H1 (cell line): Measurements from ENCODE around the gene HPN. TPM values are rescaled to one million over a fixed set of nuclear protein-coding genes. Genes with fewer than 3 reads are reported as not detected.
A peak's percentile ranks its signal among the peaks of the same experiment; 100 is the strongest.

ENCODE experiments used
- ATF2 ChIP-seq: IDR thresholded peaks from 2 replicates; pipeline ENCODE4 v1.6.1; 2012; ENCODE audit warnings: low read length, inconsistent platforms
- KDM1A ChIP-seq: fragments of 200-600, 300-600 bp; sonication (generic); IDR thresholded peaks from 2 replicates; pipeline ENCODE4 v1.7.1; 2016; ENCODE audit warnings: mild to moderate bottlenecking, low read length, borderline replicate concordance
- KDM4A ChIP-seq: IDR thresholded peaks from one replicate; pipeline ENCODE4 v1.7.1; 2012; ENCODE audit warnings: low read depth, mild to moderate bottlenecking, moderate library complexity, low read length, inconsistent platforms; ENCODE audit not compliant: severe bottlenecking
- SIX5 ChIP-seq: IDR thresholded peaks from 2 replicates; pipeline ENCODE4 v1.6.1; 2011; ENCODE audit warnings: mild to moderate bottlenecking, low read depth, low read length
- SP1 ChIP-seq: IDR thresholded peaks from 2 replicates; pipeline ENCODE4 v1.6.1; 2011; ENCODE audit warnings: low read depth, low read length
- polyA plus RNA-seq, 7 experiments: library from polyadenylated mRNA; depleted of rRNA in 3 of 7; stranded (reverse) in 5 of 7; unstranded in 2 of 7; fragments of >200 nt in 5 of 7; fragments of 200-250 nt in 2 of 7; gene quantifications; 1 replicate in 5 of 7; 2 replicates in 1 of 7; 4 replicates in 1 of 7; pipeline versions ENCODE4 v1.2.1 to v1.2.3, GENCODE V29; 2011 to 2013; ENCODE audit warnings: missing spikeins in 2 of 7, mixed read lengths in 2 of 7
- total RNA-seq: library from RNA; stranded (reverse); fragmentation: NEBNext Ultra II Directional; extraction: Animal tissue kit (Norgen Biotek cat#: 25700); gene quantifications from 2 replicates; pipeline ENCODE4 v1.2.1, GENCODE V29; 2021
- TF ChIP-seq, protein P1 (sequence below): IDR thresholded peaks from 2 replicates; pipeline ENCODE4 v1.6.1; 2011; ENCODE audit warnings: low read length, improper control_type of control experiment
- TF ChIP-seq, protein P2 (sequence below): fragments of 300-600 bp; sonication (generic); IDR thresholded peaks from 2 replicates; pipeline ENCODE4 v1.7.1; 2012; ENCODE audit warnings: low read length, moderate library complexity, mild to moderate bottlenecking, inconsistent platforms; ENCODE audit not compliant: insufficient replicate concordance

HPN gene
- total and polyA plus RNA-seq, 2 of the 8 experiments (the other 6 are each of a cell fraction or from before 2014, with no cell fraction given), result 14.7 to 33.7 TPM

DNA sequence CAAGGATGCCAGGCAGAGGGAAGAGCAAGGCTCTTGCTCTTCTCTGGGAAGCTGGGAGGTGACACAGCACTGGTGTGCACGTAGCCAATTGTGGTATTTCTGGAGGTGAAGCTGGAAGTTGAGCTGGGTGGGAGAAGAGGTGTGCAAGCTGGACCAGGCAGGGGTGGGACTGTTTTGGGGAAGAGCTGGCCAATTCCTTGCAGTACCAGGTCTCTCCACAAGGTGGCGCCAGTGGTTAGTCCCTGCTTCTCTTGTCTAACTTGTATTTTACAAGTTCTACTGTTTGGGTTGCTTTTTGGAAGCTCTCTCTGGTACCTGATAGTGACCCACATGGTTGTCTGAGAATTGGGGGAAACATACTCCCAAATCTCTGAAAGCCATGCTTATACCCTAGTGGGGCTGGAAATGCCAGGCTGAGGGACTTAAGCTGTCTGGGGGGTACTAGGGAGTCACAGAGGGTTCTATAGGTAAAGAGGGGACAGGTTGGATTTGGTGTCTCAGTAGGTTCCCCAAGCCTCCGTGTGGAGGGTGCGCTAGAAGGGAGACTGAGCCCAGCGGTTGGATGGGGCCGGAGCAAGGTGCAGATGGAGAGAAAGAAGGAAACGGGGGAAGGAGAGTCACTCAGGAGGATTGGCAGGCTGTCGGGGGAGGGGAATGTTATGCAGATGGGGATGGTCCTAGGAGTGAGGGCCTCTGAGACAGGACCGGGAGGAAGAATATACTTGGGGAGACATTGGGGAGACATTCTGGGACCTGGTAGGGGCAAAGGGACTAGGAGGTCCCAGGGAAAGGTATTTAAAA is 3.0 kb downstream of the HPN start (continued):
- TF ChIP-seq, protein P1, sequence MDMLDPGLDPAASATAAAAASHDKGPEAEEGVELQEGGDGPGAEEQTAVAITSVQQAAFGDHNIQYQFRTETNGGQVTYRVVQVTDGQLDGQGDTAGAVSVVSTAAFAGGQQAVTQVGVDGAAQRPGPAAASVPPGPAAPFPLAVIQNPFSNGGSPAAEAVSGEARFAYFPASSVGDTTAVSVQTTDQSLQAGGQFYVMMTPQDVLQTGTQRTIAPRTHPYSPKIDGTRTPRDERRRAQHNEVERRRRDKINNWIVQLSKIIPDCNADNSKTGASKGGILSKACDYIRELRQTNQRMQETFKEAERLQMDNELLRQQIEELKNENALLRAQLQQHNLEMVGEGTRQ, result no peak; the same call in 1 of the 2 replicates
- TF ChIP-seq SIX5 (no peak), SP1 (no peak), ATF2 (no peak), KDM4A (no peak), KDM1A (peak; percentile 99)
- TF ChIP-seq, protein P2, sequence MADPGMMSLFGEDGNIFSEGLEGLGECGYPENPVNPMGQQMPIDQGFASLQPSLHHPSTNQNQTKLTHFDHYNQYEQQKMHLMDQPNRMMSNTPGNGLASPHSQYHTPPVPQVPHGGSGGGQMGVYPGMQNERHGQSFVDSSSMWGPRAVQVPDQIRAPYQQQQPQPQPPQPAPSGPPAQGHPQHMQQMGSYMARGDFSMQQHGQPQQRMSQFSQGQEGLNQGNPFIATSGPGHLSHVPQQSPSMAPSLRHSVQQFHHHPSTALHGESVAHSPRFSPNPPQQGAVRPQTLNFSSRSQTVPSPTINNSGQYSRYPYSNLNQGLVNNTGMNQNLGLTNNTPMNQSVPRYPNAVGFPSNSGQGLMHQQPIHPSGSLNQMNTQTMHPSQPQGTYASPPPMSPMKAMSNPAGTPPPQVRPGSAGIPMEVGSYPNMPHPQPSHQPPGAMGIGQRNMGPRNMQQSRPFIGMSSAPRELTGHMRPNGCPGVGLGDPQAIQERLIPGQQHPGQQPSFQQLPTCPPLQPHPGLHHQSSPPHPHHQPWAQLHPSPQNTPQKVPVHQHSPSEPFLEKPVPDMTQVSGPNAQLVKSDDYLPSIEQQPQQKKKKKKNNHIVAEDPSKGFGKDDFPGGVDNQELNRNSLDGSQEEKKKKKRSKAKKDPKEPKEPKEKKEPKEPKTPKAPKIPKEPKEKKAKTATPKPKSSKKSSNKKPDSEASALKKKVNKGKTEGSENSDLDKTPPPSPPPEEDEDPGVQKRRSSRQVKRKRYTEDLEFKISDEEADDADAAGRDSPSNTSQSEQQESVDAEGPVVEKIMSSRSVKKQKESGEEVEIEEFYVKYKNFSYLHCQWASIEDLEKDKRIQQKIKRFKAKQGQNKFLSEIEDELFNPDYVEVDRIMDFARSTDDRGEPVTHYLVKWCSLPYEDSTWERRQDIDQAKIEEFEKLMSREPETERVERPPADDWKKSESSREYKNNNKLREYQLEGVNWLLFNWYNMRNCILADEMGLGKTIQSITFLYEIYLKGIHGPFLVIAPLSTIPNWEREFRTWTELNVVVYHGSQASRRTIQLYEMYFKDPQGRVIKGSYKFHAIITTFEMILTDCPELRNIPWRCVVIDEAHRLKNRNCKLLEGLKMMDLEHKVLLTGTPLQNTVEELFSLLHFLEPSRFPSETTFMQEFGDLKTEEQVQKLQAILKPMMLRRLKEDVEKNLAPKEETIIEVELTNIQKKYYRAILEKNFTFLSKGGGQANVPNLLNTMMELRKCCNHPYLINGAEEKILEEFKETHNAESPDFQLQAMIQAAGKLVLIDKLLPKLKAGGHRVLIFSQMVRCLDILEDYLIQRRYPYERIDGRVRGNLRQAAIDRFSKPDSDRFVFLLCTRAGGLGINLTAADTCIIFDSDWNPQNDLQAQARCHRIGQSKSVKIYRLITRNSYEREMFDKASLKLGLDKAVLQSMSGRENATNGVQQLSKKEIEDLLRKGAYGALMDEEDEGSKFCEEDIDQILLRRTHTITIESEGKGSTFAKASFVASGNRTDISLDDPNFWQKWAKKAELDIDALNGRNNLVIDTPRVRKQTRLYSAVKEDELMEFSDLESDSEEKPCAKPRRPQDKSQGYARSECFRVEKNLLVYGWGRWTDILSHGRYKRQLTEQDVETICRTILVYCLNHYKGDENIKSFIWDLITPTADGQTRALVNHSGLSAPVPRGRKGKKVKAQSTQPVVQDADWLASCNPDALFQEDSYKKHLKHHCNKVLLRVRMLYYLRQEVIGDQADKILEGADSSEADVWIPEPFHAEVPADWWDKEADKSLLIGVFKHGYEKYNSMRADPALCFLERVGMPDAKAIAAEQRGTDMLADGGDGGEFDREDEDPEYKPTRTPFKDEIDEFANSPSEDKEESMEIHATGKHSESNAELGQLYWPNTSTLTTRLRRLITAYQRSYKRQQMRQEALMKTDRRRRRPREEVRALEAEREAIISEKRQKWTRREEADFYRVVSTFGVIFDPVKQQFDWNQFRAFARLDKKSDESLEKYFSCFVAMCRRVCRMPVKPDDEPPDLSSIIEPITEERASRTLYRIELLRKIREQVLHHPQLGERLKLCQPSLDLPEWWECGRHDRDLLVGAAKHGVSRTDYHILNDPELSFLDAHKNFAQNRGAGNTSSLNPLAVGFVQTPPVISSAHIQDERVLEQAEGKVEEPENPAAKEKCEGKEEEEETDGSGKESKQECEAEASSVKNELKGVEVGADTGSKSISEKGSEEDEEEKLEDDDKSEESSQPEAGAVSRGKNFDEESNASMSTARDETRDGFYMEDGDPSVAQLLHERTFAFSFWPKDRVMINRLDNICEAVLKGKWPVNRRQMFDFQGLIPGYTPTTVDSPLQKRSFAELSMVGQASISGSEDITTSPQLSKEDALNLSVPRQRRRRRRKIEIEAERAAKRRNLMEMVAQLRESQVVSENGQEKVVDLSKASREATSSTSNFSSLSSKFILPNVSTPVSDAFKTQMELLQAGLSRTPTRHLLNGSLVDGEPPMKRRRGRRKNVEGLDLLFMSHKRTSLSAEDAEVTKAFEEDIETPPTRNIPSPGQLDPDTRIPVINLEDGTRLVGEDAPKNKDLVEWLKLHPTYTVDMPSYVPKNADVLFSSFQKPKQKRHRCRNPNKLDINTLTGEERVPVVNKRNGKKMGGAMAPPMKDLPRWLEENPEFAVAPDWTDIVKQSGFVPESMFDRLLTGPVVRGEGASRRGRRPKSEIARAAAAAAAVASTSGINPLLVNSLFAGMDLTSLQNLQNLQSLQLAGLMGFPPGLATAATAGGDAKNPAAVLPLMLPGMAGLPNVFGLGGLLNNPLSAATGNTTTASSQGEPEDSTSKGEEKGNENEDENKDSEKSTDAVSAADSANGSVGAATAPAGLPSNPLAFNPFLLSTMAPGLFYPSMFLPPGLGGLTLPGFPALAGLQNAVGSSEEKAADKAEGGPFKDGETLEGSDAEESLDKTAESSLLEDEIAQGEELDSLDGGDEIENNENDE, result no peak
